Measurements from ENCODE around the gene PRKCZ.

DNA sequence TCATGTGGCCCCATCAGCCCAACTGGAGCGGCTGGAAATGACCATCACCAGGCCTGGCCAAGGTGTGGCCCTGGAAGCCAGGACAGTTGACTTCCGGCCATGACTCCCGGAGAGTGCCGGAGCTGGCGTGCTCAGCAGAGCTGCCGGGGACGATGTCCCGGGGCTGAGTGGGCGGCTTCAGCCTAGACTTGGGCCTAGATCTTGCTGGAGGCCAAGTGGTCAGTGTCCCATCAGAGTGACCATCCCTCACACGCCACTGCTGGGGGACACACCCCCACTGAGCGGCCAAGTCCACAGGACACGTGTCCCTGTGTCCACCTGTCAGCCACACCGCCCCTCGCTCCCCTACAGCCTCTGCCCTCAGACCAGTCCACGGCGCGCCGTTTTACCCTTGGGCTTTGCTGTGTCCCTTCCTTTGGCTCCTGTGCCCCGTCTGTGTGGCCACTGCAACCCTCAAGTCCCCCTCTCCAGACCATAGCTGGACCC, 140.3 kb downstream of the PRKCZ start:
- TF ChIP-seq, protein P1, sequence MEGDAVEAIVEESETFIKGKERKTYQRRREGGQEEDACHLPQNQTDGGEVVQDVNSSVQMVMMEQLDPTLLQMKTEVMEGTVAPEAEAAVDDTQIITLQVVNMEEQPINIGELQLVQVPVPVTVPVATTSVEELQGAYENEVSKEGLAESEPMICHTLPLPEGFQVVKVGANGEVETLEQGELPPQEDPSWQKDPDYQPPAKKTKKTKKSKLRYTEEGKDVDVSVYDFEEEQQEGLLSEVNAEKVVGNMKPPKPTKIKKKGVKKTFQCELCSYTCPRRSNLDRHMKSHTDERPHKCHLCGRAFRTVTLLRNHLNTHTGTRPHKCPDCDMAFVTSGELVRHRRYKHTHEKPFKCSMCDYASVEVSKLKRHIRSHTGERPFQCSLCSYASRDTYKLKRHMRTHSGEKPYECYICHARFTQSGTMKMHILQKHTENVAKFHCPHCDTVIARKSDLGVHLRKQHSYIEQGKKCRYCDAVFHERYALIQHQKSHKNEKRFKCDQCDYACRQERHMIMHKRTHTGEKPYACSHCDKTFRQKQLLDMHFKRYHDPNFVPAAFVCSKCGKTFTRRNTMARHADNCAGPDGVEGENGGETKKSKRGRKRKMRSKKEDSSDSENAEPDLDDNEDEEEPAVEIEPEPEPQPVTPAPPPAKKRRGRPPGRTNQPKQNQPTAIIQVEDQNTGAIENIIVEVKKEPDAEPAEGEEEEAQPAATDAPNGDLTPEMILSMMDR (IDR thresholded peaks at IDR 0.05; ENCODE audit: low read depth, low read length): no peak
- TF ChIP-seq, protein P2, sequence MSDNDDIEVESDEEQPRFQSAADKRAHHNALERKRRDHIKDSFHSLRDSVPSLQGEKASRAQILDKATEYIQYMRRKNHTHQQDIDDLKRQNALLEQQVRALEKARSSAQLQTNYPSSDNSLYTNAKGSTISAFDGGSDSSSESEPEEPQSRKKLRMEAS (IDR thresholded peaks at IDR 0.05; ENCODE audit: low read depth, low read length): no peak

All from NB4 (cell line).